Activated naive CD4-positive, alpha-beta T cell (primary cell): ENCODE results near the gene GPAT3.
A peak's percentile ranks its signal among the peaks of the same experiment; 100 is the strongest.
"Not testable (repeated sequence)": the region's sequence is repeated elsewhere in the genome, so short reads cannot be mapped to it uniquely, and the experiment has no call there.

Experiments used
- DNase-seq, 4 experiments: peaks; one replicate each; lab custom pipeline; 2025; lab: John Stamatoyannopoulos, UW

Gene GPAT3

GRCh38 chr4:83603129-83603528 is 67.2 kb downstream of the GPAT3 start:
- DNase-seq: no peak

GRCh38 chr4:83604321-83604720 is 68.4 kb downstream of the GPAT3 start:
- no peak for DNase-seq

- DNase-seq: no peak
These were observed 69.3 kb downstream of the GPAT3 start for GRCh38 chr4:83605210-83605609.

GRCh38 chr4:83605744-83606172 is 69.8 kb downstream of the GPAT3 start:
- DNase-seq: no peak

- DNase-seq: no peak
These were observed 70.6 kb downstream of the GPAT3 start for GRCh38 chr4:83606460-83606859.

- no peak for DNase-seq
These were observed 71.0 kb downstream of the GPAT3 start for GRCh38 chr4:83606898-83607297.

GRCh38 chr4:83609365-83609764 is 73.5 kb downstream of the GPAT3 start:
- DNase-seq: no peak

- DNase-seq: no peak
These were observed 74.8 kb downstream of the GPAT3 start for GRCh38 chr4:83610729-83611128.

- DNase-seq: no peak
These were observed 77.1 kb downstream of the GPAT3 start for GRCh38 chr4:83613023-83613422.

- no peak for DNase-seq
These were observed 78.1 kb downstream of the GPAT3 start for GRCh38 chr4:83613994-83614393.

- no peak for DNase-seq
These were observed 80.3 kb downstream of the GPAT3 start for GRCh38 chr4:83616252-83616651.

- no peak for DNase-seq
These were observed 81.6 kb downstream of the GPAT3 start for GRCh38 chr4:83617371-83618035.

- no peak for DNase-seq
These were observed 82.5 kb downstream of the GPAT3 start for GRCh38 chr4:83618431-83618830.

- DNase-seq: no peak
These were observed 83.2 kb downstream of the GPAT3 start for GRCh38 chr4:83618991-83619645.

GRCh38 chr4:83622127-83622526 is 86.2 kb downstream of the GPAT3 start:
- not testable (repeated sequence) for DNase-seq

- no peak for DNase-seq
These were observed 89.9 kb downstream of the GPAT3 start for GRCh38 chr4:83625821-83626220.

- DNase-seq: no peak
These were observed 90.4 kb downstream of the GPAT3 start for GRCh38 chr4:83626245-83626836.

- DNase-seq: no peak
These were observed 94.2 kb downstream of the GPAT3 start for GRCh38 chr4:83629945-83630721.

- DNase-seq: no peak
These were observed 95.2 kb downstream of the GPAT3 start for GRCh38 chr4:83631066-83631465.

GRCh38 chr4:83636930-83637329 is 101.0 kb downstream of the GPAT3 start:
- DNase-seq: no peak

- DNase-seq: peak in 1 of 4 experiments; percentile 5
These were observed 104.1 kb downstream of the GPAT3 start for GRCh38 chr4:83639849-83640493.

GRCh38 chr4:83643036-83643435 is 107.1 kb downstream of the GPAT3 start:
- DNase-seq: no peak
